Measurements from ENCODE around the gene PCTP. TPM values are rescaled to one million over a fixed set of nuclear protein-coding genes. Genes with fewer than 3 reads are reported as not detected.

The PCTP gene
- total and polyA plus RNA-seq, 9 of the 15 experiments (the other 6 are each of a cell fraction or from before 2014, with no cell fraction given) = 10.9 to 62.3 (median 41.2) TPM

- TF ChIP-seq CBX8 (IDR thresholded peaks at IDR 0.05; ENCODE audit: borderline replicate concordance, extremely low read depth, low read depth, low read length, poor library complexity, severe bottlenecking) (no peak), ZC3H4 (CRISPR knock-in tag; IDR thresholded peaks at IDR 0.05; ENCODE audit: borderline replicate concordance) (no peak), GATAD2B (IDR thresholded peaks at IDR 0.05; ENCODE audit: borderline replicate concordance) (no peak), XRCC3 (IDR thresholded peaks at IDR 0.05) (no peak), TFAM (CRISPR knock-in tag; conservative IDR thresholded peaks at IDR 0.05) (no peak), MBD1 (CRISPR knock-in tag; IDR thresholded peaks at IDR 0.05) (no peak), NRF1 (conservative IDR thresholded peaks at IDR 0.05 in 1 of 2, IDR thresholded peaks at IDR 0.05 in 1 of 2) (no peak), ZNF589 (CRISPR knock-in tag; IDR thresholded peaks at IDR 0.05; ENCODE audit: low read depth) (no peak), PKNOX1 (IDR thresholded peaks at IDR 0.05) (no peak), FOSL1 (tag; conservative IDR thresholded peaks at IDR 0.05) (no peak), U2AF1 (optimal IDR thresholded peaks at IDR 0.05; ENCODE audit: low read depth, low read length) (no peak), ZNF274 (IDR thresholded peaks at IDR 0.05; ENCODE audit: borderline replicate concordance, low read depth, low read length) (no peak), ZNF184 (CRISPR knock-in tag; IDR thresholded peaks at IDR 0.05) (no peak), CXXC5 (CRISPR knock-in tag; IDR thresholded peaks at IDR 0.05) (no peak), ZNF140 (CRISPR knock-in tag; IDR thresholded peaks at IDR 0.05) (no peak), U2AF2 (optimal IDR thresholded peaks at IDR 0.05; ENCODE audit: low read depth, low read length) (no peak), NELFE (IDR thresholded peaks at IDR 0.05; ENCODE audit: insufficient read depth, insufficient read length) (no peak), NFYB (IDR thresholded peaks at IDR 0.05; ENCODE audit: extremely low read depth, insufficient read length) (no peak), ZNF217 (CRISPR knock-in tag; IDR thresholded peaks at IDR 0.05) (no peak), CEBPG (CRISPR knock-in tag; IDR thresholded peaks at IDR 0.05) (no peak), CEBPG (tag; conservative IDR thresholded peaks at IDR 0.05 in 1 of 2, IDR thresholded peaks at IDR 0.05 in 1 of 2) (no peak), ZBTB8A (IDR thresholded peaks at IDR 0.05; ENCODE audit: partially characterized antibody) (no peak), RBFOX2 (IDR thresholded peaks at IDR 0.05; ENCODE audit: low read depth, low read length) (no peak)
These were observed 15.0 kb upstream of the PCTP start (continued) for GRCh38 chr17:55735731-55736405.
